GM18511 (cell line): Measurements from ENCODE around the gene SOX12.

ENCODE experiments used
- ATAC-seq: cut with Tn5 transposase; IDR thresholded peaks from one replicate; pipeline ENCODE4 v1.9.1; 2021; ENCODE audit warnings: mild to moderate bottlenecking, moderate library complexity; ENCODE audit not compliant: unreplicated experiment

Gene SOX12

DNA sequence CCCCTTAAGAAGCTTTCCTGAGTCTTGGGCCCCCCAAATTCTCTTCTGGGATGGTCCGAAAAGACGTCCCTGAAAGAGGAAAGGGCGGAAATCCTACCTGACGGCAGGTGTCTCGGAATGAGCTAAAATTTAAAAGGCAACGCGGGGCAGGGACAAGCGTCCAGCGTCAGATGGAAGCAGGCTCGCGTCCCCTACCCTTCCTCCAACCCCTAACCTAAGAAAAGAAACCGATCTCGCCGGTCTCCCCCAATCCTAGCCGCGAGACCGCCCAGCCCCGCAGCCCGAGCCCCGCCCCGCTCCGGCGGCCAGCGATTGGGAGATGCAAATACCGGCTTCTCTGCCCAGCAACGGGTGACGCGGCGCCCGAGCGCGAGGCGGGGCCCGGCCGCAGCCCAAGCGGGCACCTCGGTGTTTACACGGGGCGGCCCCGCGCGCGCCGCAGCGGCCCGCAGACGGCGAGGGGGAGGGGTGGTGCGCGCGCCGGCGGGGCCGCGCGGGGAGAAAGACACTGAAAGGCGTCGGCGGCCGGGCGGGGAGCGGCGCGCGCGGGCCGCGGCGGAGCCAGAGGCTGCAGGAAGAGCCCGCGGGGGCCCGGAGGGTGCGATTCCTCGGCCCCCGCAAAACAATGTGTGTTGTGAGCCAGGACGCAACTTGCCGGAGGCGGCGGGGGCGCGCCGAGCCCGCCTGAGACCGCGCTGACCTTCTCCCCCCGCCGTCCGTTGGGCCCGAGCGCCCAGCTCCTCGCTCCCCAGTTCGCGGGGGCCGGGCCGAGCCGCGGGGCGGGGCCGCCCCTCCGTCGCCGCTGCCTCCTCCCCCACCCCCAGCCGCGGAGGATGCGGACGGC, at the start of gene SOX12:
SOX12 (plus strand) TSS at position 508 of the 844 bp plus-strand sequence. CDS start 373 bp downstream, outside the sequence.
- ATAC-seq, result peak; percentile 84

- ATAC-seq, result no peak
Observed at GRCh38 chr20:275791-276190, 49.6 kb upstream of the SOX12 start.

- ATAC-seq, result no peak
Observed at GRCh38 chr20:276620-277495, 48.5 kb upstream of the SOX12 start.

DNA sequence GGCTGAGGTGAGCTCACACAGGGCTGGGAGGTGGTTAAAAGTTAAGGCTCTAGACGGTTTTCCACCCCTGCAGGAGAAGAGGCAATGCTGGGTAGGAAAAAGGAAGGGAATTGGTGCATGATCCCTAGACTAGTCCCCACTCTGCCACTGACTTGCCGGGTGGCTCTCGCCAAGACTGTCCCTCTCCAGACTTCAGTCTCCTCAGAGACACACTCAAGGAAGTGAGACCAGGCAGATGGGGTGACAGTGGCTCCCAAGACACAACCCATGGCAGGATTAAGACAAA, 47.9 kb upstream of the SOX12 start:
- ATAC-seq, result no peak

DNA sequence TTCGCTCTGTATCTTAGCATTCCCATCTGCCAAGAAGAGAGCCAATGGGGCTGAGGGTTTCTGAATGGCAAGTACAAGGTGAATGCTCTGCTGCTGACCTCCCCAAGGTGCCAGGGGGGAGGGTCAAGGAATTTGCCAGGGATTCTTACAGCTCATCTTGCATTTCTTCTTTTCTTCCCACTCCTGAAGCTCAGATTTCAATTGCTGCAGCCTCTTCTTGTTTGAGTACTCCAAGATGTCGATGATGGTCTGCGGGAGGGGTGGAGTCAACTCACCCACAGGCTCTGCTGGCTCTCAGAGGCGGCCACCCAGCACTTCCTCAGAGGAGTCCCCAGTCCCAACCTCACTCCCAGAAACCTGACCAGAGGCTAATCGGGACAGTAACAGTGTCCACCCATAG, 47.2 kb upstream of the SOX12 start:
- ATAC-seq, result no peak

DNA sequence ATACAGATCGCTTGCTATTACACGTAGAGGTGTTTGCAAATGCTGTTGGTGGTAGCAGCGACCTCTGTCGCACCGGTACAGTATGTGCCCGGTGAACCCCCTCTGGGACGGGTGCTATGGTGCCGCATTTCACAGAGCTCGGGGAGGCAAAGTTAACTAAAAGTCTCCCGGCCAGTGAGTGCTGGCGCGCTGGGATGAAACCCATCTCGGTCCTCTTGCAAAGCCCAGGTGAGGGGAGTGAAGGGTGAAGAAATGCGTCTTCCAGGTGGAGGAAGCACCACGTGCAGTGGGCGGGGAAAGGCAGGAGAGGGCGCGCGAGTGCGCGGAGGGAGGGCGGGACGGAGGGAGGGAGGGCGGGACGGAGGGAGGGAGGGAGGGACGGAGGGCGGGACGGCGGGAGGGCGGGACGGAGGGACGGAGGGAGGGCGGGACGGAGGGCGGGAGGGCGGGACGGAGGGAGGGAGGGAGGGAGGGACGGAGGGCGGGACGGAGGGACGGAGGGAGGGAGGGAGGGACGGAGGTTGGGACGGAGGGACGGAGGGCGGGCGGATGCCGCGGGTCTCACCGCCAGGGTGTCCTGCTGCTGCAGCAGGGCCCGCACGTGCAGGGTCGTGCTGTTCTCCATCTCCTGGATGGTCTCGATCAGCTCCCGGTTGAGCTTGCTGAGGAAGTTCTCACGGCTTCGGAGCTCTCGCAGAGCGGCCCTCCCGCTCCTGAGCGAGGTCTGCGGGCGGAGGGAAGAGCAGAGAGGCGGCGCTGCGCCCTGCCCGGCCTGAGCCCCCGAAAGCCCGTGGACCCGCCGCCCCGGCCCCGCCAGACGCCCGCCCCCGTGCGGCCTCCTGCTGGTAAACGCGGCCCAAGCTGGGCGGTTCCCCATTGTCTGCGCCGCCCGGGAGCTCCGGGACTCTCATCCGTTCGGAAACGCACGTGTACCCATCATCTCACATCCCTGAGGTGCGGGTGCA, 46.5 kb upstream of the SOX12 start:
- no peak for ATAC-seq

GRCh38 chr20:284172-284571, 41.2 kb upstream of the SOX12 start:
- ATAC-seq, result no peak

GRCh38 chr20:286508-286907, 38.8 kb upstream of the SOX12 start:
- no peak for ATAC-seq

DNA sequence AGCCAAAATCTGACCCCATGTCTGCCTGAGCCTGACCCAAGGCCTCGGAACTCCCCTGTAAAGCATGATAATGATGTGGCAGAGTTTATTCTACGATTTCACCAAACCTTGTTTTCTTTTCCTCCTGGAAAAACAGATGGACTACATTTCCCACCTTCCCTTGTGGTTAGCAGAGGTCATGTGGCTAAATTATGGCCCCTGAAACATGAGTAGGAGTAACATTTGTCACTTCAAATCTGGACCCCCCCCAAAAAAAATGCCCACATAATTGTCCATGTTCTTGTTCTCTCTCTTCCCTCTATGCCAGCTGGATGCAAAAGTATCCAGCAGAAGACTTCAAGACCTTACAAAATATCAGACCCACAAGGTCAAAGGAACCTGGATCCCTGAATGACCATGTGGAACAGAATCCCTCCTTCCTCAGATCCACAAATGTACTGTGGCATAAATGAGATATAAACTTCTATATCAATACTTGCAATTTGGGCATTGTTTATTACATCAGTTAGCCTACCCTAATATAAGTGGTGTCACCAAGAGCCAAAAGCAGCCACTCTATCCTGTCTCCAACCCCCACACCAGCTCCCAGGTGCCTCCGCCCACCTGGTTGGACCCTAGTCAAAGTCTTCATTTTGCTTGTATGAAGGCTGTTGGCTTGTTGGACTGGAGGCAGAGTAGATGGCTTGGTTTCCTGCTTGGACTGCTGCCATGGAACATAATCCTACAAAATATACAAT, 36.2 kb upstream of the SOX12 start:
- ATAC-seq, result no peak

GRCh38 chr20:289693-290083, 35.7 kb upstream of the SOX12 start:
- no peak for ATAC-seq

DNA sequence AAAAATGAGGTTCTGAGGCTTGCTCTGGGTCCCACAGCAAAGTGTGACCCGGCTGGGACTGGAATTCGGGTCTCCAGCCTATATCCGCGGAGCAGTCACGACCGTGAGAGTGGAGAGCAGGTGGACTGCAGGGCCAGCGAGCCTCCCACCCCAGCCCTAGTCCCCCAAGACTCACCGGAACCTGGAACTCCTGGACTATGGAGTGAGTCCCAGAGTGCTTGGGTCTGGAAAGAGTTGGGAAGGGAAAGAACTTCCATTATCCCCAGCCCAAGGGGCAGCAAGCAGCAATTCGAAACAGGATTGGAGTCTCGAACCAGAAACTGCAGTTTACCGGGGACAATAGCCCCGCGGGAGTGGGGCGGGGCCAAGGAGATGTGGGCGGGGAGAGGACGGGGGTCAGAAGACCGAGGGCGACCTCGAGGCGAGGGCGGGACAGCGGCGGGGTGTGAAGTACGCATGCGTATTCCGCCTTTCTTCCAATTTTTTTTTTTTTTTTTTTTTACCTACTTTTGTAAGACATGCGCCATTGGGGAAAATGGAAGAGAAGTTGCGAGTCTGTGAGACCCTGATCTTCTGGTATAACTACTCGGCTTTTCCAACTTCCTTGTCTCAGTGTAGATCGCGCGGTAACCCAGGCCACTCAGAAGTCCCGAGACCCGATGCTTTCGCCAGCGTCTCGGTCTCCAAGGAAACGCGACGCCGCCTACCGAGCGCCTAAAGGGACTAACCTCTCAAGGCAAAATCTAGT, 35.1 kb upstream of the SOX12 start, which contains the start of gene C20orf96:
C20orf96 (minus strand) TSS at position 667 of the 748 bp plus-strand sequence; CDS start at position 527, 140 bp downstream.
- peak; percentile 92 for ATAC-seq

DNA sequence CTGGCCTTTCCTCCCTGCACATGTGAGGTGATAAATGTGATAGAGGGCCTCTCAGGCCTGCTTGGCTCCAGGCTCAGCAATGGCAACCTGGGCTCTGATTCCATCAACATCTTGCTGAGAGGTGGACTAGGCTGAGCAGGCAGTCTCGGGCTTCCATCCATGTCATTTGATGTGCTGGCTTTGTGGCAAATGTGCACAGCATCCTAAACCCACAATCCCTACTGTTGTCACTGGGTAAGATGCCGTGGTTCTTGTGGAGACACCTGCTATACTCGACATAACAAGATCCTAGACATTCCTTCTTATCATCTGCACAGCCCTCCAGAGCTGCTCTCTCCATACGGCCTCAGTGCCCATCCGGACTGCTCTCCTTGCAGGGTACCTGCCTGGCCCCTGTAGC, 30.8 kb upstream of the SOX12 start:
- ATAC-seq, result no peak

GRCh38 chr20:295804-296203, 29.5 kb upstream of the SOX12 start:
- no peak for ATAC-seq

DNA sequence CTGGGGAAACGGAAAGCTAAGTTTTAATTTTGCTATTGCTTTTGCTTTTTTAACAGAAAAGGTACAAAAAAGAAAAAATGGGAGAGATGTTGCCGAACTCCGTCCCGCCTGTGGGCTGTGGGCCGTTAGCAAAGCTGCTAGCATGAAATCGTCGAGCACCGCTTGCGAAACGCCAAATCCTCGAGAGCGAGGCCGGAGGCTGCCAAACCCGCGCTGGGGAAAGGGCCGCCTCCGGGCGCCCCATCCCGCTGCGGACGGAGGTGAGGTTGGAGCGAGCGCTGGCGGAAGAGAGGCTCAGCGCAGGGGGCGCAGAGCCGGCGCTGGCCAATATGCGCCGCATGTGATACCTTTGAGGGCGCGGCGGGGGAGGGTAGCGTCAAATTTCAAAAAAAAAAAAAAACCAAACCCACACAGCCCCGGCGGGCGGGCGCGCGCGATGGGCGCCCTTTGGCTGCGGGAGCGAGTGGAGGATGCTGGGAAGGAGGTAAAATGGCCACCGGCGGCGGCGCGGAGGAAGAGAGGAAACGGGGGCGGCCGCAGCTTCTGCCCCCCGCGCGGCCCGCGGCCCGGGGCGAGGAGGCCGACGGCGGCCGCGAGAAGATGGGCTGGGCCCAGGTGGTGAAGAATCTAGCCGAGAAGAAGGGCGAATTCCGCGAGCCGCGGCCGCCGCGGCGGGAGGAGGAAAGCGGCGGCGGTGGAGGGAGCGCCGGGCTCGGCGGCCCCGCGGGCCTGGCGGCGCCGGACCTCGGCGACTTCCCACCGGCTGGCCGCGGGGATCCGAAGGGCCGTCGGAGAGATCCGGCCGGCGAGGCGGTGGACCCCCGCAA, 28.0 kb upstream of the SOX12 start, which contains the start of gene ZCCHC3:
ZCCHC3 (plus strand) TSS at position 473 of the 827 bp plus-strand sequence; CDS start at position 490, 17 bp downstream.
- peak; percentile 83 for ATAC-seq

- ATAC-seq, result peak; percentile 27
Observed at GRCh38 chr20:297925-298775, 27.2 kb upstream of the SOX12 start.

DNA sequence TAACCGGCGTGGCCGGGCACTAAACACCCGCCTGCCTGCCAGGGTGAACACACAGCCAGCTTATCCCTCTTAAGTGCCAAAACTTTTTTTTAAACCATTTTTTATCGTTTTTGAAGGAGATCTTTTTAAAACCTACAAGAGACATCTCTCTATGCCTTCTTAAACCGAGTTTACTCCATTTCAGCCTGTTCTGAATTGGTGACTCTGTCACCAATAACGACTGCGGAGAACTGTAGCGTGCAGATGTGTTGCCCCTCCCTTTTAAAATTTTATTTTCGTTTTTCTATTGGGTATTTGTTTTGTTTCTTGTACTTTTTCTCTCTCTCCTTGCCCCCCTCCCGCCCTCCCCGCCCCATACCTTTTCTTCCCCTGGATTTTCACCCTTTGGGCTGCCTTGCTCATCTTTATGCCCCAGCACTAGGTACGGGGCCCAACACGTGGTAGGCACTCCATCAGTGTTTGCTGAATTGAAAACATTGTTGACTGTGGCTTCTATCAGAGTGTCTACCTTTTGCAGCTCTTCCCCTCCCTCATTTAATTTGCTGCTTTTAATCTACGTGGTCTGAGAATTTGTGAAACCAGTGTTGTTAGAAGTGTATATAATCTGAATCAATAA, 26.5 kb upstream of the SOX12 start:
- ATAC-seq, result no peak

GRCh38 chr20:300345-300990, 24.9 kb upstream of the SOX12 start:
- ATAC-seq, result no peak
